HG03354 (cell line): ENCODE results near the gene ETV3L.

Source experiments
- ATAC-seq: cut with Tn5 transposase; IDR thresholded peaks from one replicate; pipeline ENCODE4 v1.9.1; 2021; ENCODE audit warnings: mild to moderate bottlenecking; ENCODE audit not compliant: unreplicated experiment, poor library complexity, severe bottlenecking

ETV3L gene

DNA sequence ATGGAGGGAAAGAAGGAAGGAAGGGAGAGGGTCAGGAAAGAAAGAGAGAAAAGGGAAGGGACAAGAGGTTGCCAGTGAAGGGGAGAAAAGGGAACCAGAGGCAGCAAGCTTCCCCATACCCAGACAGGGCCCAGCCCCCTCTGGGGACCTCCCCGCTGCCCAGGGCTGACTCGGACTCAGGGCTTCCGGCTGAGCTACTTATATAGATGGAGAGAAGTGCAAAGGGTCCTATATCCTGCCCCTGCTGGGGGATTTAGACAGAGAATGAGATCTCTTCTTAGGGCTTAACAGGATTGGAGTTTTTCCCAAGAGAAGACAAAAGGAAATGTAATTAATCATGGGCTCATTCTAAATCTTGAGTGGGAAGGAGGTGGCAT, at the start of gene ETV3L:
Gene ETV3L, minus strand, starts transcription at position 176 of the 377 bp plus-strand sequence. CDS start 285 bp downstream, outside the sequence.
- no peak for ATAC-seq

DNA sequence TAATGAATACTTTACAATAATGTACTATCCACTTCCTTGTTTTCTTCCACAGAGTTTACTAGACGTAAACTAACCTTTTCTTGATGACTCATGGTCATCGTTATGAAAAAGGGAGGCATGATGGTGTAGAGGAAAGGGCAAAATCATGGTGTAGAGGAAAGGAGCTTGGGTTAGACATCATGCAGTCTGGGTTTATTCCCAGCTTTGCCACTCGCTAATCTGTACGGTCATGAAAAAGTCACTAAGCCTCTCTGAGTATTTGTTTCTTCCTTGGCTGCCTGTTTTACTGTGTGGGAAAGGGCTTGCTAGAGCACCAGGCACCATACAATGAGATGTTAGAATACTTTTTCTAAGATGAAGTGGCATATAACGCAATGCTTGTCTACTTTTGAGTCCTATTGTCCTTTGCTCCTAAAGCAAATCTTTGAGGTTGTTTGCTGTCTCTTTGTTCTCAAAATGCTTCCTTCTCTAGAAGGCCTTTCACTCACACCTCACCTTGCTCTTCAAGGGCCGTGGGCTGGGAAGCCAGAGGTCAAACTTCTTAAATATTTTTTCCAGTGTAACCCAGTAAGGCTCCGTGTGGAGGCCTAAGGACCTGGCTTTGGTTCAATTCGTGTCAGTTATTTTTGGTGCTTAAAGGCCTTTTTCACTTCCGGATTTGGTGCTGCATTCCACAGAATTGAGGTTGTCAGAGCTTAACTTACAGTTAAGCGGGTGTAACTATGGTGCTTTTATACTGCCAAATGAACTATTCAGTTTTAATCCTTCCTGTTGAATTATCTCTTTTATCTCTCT, 48.5 kb upstream of the ETV3L start:
- ATAC-seq: no peak

DNA sequence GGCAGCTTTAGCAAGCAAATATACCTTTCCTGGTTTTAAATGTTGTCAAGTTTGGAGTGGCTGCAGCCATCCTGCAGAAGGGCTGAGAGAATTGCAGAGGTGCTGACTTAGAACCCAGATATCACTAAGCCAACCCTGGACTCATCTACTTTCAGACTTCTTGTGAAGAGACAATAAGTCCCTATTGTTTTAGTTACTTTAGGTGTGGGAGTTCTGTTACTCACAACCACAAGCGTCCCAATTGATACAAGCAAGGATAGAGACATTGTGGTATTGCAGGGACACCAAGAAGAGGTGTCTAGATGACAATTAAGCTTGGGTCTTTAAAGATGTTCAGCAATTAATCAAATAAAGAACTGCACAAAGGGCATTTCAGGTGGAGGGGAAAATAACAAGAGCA, 47.4 kb upstream of the ETV3L start:
- no peak for ATAC-seq

DNA sequence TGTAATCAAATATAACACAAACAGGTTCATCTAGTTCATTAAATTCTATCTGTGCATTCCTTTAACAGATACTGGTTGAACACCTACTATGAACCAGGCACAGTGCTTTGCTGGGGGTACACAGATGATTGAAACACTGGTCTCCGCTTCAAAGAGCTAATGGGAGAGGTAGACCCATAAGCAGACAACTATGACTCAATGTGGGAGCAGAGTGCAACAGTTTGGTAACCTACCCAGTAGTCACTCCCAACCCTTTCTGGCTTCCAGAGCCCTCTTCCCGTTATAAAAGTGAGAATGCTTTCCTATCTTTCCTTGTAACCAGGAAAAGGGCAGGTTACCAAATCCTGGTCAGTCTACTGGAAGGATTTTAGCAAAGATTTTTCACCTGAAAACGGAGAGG, 46.6 kb upstream of the ETV3L start:
- ATAC-seq: no peak

DNA sequence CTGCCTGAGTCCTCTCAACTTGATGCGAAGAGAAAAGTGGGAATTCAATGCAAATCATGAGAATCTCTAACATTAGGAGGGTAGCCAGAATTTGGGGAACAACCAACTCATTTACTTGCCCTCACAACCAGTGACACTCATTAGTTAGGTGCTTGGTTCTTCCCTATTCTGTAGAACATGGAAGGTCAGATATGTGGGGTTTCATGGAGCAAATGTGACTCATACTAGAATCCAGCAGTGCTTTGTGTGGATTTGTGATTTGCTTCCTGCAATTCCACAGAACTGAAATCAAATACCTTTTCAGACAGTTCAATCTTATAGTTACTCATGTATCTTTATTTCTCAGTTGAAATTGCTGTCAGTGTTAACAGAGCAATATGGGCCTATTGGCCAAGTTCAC, 45.5 kb upstream of the ETV3L start:
- no peak for ATAC-seq

DNA sequence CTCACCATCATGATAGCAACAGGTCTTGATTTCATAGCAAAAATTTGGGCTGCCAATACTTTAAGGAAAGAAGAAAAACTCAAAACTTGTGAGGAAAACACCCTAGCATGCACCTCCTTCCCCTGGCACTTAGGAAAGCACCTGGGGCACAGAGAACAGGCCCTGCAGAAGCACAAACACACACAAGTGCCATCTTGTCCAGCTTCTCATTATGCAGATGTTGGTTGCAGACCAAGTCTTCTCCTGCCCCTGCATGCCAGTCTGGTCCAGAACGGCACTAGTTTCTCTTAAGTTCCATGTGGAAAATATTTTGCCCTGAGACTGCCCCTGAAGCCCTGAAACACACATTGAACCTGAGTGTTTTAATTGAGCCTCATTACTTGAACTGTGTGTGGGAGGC, 44.9 kb upstream of the ETV3L start:
- ATAC-seq: no peak

DNA sequence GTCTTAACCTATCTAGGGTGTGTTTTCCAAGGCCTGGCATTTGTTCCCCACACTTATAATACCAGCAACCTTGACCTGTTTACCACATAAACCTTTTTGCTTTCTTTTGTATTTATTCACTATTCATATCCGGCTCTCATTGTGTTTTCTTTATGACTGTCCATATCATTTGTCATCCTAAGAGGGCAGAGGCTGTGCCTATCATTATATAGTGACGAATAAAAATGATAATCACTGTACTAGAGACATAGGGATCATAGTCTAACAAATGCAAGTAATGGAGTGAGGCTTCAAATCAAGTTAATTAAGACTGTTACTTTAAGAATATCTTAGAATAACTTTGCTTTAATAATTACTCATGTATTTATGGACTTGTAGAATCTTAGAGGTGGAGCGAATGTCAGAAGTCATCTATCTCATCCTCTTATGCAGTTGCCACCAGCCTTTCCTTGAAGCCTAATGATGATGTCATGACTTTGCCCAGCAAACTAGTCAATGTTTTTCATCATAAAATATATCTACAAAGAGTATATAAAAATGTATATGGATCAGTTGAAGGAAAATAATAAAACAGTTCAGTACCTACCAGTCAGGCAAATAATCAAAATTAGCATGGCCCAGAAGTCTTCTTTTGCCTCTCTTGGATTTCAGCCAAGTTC, 43.3 kb upstream of the ETV3L start:
- ATAC-seq: no peak

DNA sequence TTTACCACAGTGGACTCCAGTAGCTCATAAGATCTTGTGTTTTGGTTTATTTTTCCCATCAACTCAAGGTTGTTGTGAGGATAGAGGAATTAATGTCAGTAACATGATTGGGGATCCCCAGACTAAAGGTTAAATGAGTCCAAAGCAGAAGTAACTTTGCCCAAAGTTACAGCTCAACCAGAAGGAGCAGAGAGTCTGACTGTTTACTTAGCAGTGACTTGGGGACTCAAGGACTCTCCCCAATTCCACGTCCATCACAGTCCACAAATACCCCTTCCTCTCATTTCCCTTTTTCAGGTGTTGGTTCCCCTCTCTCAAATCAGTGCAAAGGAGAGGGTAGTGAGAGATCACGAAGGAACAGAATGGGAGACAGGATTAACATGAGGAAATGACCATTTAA, 42.6 kb upstream of the ETV3L start:
- ATAC-seq: no peak

DNA sequence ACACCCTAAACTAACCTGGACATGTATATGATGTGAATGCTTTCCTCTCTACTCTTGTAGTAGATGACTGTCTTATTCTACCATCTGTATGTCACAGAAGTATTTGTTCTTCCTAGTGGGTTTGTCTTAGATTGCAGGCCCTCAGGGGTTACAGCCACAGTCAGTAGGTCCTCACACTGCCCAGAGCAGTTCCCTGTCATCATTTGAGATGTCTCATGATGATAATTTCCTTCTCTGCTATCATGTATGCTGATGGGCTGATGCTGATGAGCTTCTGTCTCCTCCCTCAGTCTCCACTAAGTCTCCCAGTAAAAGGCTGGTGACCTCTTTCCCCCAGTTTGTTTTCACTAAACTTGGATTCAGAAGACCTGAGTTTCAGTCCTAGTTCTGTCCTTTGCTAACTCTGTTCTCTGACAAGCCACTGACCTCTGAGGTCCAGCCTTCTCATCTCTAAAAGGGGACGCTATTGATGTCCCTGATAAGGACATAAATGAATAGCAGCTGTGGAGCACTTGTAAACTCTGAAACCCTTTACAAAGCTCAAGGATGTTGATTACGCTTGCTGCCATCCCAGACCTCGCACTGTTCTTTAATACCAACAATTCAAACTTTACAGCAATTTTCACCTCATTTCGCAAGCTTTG, 41.7 kb upstream of the ETV3L start:
- ATAC-seq: no peak

DNA sequence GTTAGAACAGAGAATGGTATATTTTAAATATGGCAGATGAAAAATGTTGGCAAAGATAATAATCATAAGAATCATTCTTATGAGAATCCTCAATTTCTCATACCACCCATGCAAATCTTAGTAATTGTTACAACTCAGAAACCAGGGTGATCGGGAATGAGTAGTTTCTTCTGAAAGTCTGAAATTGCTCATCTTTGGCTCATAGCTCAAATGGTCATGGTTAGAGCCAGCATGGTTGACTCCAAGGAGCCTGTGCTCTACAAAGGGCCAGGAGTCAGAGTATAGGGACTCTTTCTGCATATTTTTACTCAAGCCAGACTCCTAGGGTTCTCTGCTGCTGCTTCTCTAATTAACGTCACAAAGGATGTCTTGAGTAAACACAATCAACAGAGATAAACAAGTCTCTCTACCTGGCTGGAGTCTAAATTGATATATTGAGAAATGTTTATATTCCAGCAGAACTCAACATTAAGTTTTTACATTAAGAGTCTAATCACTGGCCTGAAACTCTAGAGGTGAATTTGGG, 40.5 kb upstream of the ETV3L start:
- ATAC-seq: no peak

DNA sequence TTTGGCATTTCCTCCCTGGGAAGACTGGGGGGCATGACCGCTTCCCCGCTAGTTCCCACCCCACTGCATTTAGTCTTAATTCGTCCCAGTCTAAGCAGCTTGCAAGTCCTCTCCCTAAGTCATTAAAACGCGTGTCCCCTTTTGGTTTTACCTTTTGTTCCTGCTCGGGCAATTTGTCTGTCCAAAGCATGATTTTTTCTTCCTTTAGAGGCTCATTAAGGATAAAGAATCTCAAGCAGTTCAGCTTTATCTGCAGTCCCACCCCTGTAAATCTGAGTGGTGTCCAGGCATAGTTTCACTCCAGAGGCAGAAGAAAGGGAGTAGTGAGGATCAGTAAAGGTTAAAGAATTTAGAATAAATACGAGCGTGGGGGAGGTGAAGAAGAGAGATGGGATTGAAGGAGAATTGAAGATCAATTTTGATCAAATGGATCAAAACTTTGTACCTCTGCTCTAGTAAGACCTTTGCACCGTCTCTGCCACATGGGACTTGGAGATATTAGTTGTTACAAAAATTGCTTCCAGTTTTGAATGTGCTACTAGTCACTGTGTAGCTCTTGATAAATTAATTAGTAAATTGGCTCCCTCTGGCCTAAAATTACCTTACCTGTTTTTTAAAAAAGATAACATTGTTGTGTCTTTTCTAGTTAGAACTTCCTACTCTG, 39.6 kb upstream of the ETV3L start:
- ATAC-seq: no peak

DNA sequence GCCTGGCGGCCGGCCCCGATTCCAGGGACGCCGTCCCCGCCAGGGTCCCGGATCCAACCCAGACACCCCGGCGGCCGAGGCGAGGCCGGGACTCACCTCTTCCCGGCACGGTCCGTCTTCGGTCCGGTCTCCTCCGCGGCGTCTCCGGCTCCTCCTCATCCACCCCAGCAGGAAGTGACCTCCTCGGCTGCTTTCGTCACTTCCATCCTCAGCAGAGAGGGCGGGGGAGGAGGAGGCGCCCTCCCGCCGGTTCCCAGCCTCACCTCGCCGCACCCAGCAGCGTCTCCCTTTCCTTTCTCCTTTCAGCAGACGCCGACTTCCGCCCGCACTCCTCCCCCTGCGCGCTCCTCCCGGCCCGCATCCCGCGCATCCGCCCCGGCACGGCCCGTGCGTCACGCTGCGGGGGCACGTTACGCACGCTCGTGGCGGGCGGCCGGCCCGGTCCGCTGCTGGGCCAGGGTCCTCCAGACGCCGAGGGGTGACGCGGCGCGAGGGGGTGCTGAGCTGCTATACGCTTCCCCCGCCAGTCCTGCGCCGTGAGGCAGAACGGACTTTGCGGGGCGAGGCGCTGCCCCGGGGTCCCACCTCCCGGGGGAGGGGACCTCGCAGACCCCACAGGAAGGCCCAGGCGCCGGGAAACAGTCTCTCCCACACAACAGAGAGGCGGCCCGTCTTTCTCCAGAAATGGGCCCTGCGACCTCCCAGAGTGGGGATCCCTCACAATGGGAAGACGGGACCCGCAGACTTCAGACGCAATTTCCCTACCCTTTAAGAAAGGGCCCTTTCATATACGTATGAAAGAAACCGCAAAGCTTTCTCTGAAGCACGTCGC, 38.8 kb upstream of the ETV3L start, which contains the start of gene ETV3:
Gene ETV3, minus strand, starts transcription at position 176 of the 832 bp plus-strand sequence. CDS start 2,043 bp downstream, outside the sequence.
- ATAC-seq: peak; percentile 91

DNA sequence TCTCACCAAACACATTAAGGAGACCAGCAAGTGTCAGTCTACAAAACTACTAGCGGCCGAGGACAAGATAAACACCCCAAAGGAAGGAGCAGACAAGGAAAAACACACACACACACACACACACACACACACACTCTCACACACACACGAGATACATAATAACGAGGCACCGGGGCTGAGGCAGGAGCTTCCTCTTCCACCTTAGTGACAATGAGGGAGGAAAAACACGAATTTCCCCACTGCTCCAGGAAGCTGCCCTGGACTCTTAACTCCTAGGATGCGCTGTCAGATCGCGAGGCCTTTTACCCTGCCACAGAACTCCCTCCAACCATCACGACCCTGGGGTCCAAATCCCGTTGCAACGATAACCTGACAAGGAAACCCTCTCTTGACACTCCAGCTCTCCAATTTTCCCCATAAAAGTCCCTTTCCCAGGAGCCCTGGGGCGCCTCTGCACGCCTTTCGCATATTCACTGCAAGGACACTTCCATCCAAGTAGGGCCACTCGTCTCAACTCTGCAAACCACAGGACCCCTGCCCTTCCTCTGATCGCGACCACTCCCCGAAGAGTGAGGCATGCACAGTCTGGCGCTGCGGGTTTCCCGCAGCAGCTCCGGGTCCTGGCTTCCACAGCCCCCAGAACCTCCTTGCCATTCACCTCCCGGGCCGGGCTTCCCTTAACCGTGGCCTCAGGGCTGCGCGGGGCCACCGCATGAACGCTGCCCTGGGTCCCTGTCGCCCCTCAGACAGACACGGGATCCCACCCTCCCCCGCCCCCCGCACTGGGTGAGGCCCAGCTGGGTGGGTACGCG, 38.0 kb upstream of the ETV3L start:
- peak; percentile 13 for ATAC-seq

DNA sequence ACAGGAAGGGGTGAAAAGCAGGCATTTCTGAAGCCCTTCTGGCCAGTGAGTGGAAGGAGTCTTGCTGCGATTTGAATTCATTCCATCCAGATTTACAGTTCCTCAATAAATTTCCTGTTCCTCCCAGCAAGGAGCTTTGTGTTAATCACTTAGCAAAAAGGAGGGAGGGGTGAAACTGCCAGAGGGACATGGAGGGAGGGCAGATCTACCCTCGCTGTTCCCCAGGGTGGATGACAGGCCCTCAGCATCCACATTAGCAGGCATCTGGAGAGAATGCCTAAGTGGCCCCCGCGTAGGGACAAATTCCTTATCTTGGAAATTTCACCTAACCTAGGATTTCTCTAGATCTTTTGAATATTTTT, 37.4 kb upstream of the ETV3L start:
- ATAC-seq: no peak

DNA sequence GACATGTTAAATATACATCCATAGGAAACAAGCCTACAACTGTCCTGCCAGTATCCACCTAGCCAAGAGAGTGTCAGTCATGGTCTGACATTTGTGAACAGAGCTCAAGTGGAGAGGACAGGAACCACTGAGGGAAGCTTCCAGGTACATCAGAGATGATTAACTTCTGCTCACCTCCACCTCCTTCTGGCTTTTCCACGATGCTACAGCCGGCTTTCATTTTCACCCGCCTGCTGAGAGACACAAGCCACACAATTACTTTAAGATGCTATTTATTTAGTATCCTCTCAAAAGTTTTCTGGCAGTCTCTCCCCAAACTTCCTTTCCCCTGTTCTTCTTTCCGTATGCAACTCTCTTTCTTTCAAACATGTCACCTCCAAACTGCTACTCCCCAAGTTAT, 36.5 kb upstream of the ETV3L start:
- ATAC-seq: no peak

DNA sequence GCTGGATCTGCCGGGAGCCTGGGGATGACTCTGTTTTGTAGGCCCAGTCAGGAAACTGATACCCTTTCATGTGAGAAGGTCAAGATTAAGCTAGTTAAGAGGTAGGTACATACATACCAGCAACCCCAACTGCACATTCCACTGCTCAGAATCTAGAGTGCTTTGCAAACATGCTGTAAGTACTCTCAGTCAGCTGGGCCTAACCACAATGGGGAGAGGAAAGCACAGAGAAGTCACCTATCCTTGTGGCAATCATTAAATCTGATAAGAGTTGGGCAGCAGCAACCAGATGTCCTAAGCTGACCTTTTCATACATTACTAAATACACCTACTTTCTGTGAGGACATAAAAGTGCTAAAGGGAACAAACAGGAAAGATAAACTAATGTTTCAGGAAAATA, 36.0 kb upstream of the ETV3L start:
- ATAC-seq: no peak

DNA sequence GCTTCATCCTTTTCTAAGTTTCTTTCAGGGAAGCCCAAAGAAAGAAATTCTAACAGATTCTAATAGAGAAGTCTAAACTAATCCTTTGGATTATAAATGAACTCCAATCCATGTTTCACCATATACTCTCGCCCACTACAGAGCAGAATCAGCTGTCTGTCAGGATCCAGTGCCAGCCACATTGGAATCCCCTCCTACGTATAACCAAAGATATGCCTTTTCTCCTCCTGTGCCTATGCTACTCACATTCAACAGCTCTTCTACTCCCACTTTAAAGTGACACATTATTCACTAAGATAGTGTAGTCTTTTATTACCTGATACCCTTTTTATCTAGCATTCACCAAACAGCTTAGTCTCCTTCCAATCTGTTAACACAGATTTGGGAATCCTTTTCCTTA, 35.5 kb upstream of the ETV3L start:
- no peak for ATAC-seq

DNA sequence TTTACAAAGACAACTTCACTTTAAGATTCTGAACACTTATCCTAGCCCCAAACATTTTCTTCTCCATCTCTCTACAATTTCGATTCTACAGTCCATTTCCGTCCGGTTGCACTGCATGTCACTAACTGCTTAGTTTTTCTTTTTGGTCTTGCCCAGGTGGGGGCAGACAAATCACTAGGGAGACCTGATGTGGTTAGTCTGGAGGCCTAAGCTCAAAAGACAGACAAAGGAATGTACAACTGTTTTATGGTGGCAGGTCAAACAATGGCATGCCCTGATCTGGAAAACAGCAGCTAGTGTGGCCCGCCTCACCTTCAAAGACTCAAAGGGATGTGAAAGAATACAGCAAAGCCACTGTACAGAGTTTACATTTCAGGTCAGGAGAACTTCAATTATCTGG, 34.8 kb upstream of the ETV3L start:
- no peak for ATAC-seq

DNA sequence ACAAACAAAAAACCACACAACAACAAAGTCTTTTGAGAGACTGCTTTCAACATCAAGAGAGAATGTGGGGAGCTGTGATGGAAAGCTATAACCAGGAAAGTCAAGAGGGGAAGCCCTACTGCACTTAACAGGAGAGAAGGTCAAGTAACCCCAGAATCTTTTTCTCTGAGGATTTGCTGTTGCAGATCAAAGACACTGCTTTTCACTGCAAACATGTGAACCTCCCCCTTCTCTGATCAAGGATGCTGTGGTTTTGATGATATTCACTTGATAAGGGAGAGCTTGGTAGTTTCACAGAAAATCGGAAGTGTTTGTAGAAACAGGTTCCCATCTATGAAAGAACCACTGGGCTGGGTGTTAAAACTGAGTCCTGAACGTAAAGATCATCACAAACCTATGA, 33.8 kb upstream of the ETV3L start:
- ATAC-seq: no peak
